Neural progenitor cell (in vitro differentiated cells): ENCODE measurements around the gene CFAP74. TPM values are rescaled to one million over a fixed set of nuclear protein-coding genes. Genes with fewer than 3 reads are reported as not detected.

Experiments
- DNase-seq: peaks from one replicate; pipeline ENCODE4 v3.0.0-alpha.2; 2016; ENCODE audit warnings: low spot score
- H2AFZ ChIP-seq: fragments of 200-600 bp; sonication (generic); replicated peaks from 2 replicates; pipeline ENCODE4 v1.6.1; 2016; ENCODE audit warnings: antibody characterized with exemption
- H3F3A ChIP-seq: fragments of 200-600 bp; sonication (generic); 2 replicates; pipeline ENCODE4 v1.6.1; 2016; ENCODE audit warnings: antibody characterized with exemption, low read depth
- H3K27ac ChIP-seq: fragments of 200-600 bp; sonication (generic); 2 replicates; pipeline ENCODE4 v1.5.1; 2016; ENCODE audit warnings: mild to moderate bottlenecking
- H3K27me3 ChIP-seq: fragments of 200-600 bp; sonication (generic); 2 replicates; pipeline ENCODE4 v1.6.1; 2016; ENCODE audit warnings: mild to moderate bottlenecking, moderate library complexity
- H3K36me3 ChIP-seq: fragments of 200-600 bp; sonication (generic); 2 replicates; pipeline ENCODE4 v1.5.1; 2016
- H3K4me1 ChIP-seq: fragments of 200-600 bp; sonication (generic); 2 replicates; pipeline ENCODE4 v1.6.1; 2016; ENCODE audit warnings: mixed run types
- H3K4me2 ChIP-seq: fragments of 200-600 bp; sonication (generic); 2 replicates; pipeline ENCODE4 v1.6.1; 2016
- H3K4me3 ChIP-seq: fragments of 200-600 bp; sonication (generic); 2 replicates; pipeline ENCODE4 v1.5.1; 2016
- H3K79me2 ChIP-seq: fragments of 200-600 bp; sonication (generic); 2 replicates; pipeline ENCODE4 v1.6.1; 2016; ENCODE audit warnings: low read depth
- H3K9ac ChIP-seq: fragments of 200-600 bp; sonication (generic); 2 replicates; pipeline ENCODE4 v1.6.1; 2016
- H3K9me3 ChIP-seq: fragments of 200-600 bp; sonication (generic); 2 replicates; pipeline ENCODE4 v1.5.1; 2016; ENCODE audit warnings: low read depth
- H4K20me1 ChIP-seq: fragments of 200-600 bp; sonication (generic); 2 replicates; pipeline ENCODE4 v1.6.1; 2016; ENCODE audit warnings: low read depth
- H3K27ac Mint-ChIP-seq: 3 replicates; pipeline ENCODE4 v1.8.0; 2021; ENCODE audit warnings: mixed read lengths
- H3K27me3 Mint-ChIP-seq: 2 replicates; pipeline ENCODE4 v1.8.0; 2022; ENCODE audit warnings: low read depth, mild to moderate bottlenecking, inconsistent platforms, moderate library complexity, mixed read lengths; ENCODE audit not compliant: insufficient read depth
- H3K36me3 Mint-ChIP-seq: 3 replicates; pipeline ENCODE4 v1.8.0; 2021; ENCODE audit warnings: mixed read lengths
- H3K4me1 Mint-ChIP-seq: 3 replicates; pipeline ENCODE4 v1.8.0; 2021; ENCODE audit warnings: mixed read lengths
- H3K4me3 Mint-ChIP-seq: 3 replicates; pipeline ENCODE4 v1.8.0; 2021; ENCODE audit warnings: mild to moderate bottlenecking, moderate library complexity, mixed read lengths
- H3K9me3 Mint-ChIP-seq: 3 replicates; pipeline ENCODE4 v1.8.0; 2020; ENCODE audit warnings: mixed read lengths
- EZH2 ChIP-seq: fragments of 200-600 bp; sonication (generic); IDR thresholded peaks from 2 replicates; pipeline ENCODE4 v1.6.1; 2017; ENCODE audit warnings: antibody characterized with exemption, mild to moderate bottlenecking, moderate library complexity
- EZH2phosphoT487 ChIP-seq: fragments of 200-600 bp; sonication (generic); IDR thresholded peaks from 2 replicates; pipeline ENCODE4 v1.6.1; 2017; ENCODE audit warnings: antibody characterized with exemption
- total RNA-seq: library from RNA; depleted of rRNA; stranded (reverse); fragments of >200 nt; gene quantifications from 2 replicates; pipeline ENCODE4 v1.2.3, GENCODE V29; 2015; ENCODE audit warnings: low replicate concordance
- TF ChIP-seq, protein P1 (sequence below): fragments of 200-600 bp; sonication (generic); IDR thresholded peaks from 2 replicates; pipeline ENCODE4 v1.5.1; 2017; ENCODE audit warnings: antibody characterized with exemption, mild to moderate bottlenecking

The CFAP74 gene
- total RNA-seq, 1 donor from 2014 or later, result not detected

- peaks cover 8% of the 10 kb centered on the region for H3K27me3 Mint-ChIP-seq
- Histone ChIP-seq H3K4me1 (peaks cover 7% of the 10 kb centered on the region), H3K79me2 (no peaks in the 10 kb centered on the region), H3F3A (peaks cover 8% of the 10 kb centered on the region), H3K27me3 (peaks cover 20% of the 10 kb centered on the region), H3K4me2 (no peak overlapping the region), H3K36me3 (no peaks in the 10 kb centered on the region), H3K27ac (no peak overlapping the region), H4K20me1 (no peaks in the 10 kb centered on the region), H3K9me3 (no peaks in the 10 kb centered on the region), H2AFZ (no peak overlapping the region), H3K4me3 (no peak overlapping the region), H3K9ac (no peak overlapping the region)
- no peaks in the 10 kb centered on the region for H3K9me3 Mint-ChIP-seq
- no peaks in the 10 kb centered on the region for H3K36me3 Mint-ChIP-seq
- peaks cover 13% of the 10 kb centered on the region for H3K4me1 Mint-ChIP-seq
- TF ChIP-seq EZH2 (no peak), EZH2phosphoT487 (no peak)
- TF ChIP-seq, protein P1, sequence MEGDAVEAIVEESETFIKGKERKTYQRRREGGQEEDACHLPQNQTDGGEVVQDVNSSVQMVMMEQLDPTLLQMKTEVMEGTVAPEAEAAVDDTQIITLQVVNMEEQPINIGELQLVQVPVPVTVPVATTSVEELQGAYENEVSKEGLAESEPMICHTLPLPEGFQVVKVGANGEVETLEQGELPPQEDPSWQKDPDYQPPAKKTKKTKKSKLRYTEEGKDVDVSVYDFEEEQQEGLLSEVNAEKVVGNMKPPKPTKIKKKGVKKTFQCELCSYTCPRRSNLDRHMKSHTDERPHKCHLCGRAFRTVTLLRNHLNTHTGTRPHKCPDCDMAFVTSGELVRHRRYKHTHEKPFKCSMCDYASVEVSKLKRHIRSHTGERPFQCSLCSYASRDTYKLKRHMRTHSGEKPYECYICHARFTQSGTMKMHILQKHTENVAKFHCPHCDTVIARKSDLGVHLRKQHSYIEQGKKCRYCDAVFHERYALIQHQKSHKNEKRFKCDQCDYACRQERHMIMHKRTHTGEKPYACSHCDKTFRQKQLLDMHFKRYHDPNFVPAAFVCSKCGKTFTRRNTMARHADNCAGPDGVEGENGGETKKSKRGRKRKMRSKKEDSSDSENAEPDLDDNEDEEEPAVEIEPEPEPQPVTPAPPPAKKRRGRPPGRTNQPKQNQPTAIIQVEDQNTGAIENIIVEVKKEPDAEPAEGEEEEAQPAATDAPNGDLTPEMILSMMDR, result no peak
- no peak overlapping the region for H3K27ac Mint-ChIP-seq
- H3K4me3 Mint-ChIP-seq, result peak overlapping the region; percentile 59
- DNase-seq, result no peak
These were observed 86.1 kb downstream of the CFAP74 start for GRCh38 chr1:1917304-1917976.

DNA sequence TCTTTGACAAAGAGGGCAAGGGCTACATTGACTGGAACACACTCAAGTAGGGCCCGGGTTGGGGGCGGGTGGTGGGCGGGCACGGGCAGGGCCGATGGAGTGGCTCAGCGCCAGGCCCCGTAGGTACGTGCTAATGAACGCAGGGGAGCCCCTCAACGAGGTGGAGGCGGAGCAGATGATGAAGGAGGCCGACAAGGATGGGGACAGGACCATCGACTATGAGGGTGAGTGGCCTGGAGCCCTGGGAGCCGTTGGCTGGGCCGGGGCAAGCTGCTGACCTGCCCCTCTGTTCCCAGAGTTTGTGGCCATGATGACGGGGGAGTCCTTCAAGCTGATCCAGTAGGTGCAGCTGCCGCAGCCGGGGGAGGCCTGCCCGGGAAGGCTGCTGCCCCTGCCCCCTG lies 86.7 kb downstream of the CFAP74 start:
- Histone ChIP-seq H3K4me2 (no peak overlapping the region), H3K79me2 (no peaks in the 10 kb centered on the region), H3K36me3 (no peaks in the 10 kb centered on the region), H3K4me1 (peaks cover 7% of the 10 kb centered on the region), H3K9ac (no peak overlapping the region), H3K9me3 (no peaks in the 10 kb centered on the region), H3F3A (peaks cover 8% of the 10 kb centered on the region), H3K27ac (no peak overlapping the region), H3K27me3 (peaks cover 20% of the 10 kb centered on the region), H4K20me1 (no peaks in the 10 kb centered on the region), H3K4me3 (no peak overlapping the region), H2AFZ (no peak overlapping the region)
- Mint-ChIP-seq H3K27me3 (peaks cover 8% of the 10 kb centered on the region), H3K9me3 (no peaks in the 10 kb centered on the region), H3K4me1 (peaks cover 13% of the 10 kb centered on the region), H3K4me3 (no peak overlapping the region), H3K27ac (no peak overlapping the region), H3K36me3 (no peaks in the 10 kb centered on the region)
- DNase-seq, result no peak
- no peak for TF ChIP-seq EZH2phosphoT487
- no peak for TF ChIP-seq EZH2
- TF ChIP-seq, protein P1, result no peak

GRCh38 chr1:1915911-1916840 lies 87.4 kb downstream of the CFAP74 start:
- Mint-ChIP-seq H3K4me3 (no peak overlapping the region), H3K27ac (peak overlapping the region; percentile 68), H3K36me3 (no peaks in the 10 kb centered on the region), H3K27me3 (peaks cover 12% of the 10 kb centered on the region), H3K9me3 (no peaks in the 10 kb centered on the region), H3K4me1 (peaks cover 13% of the 10 kb centered on the region)
- Histone ChIP-seq H2AFZ (no peak overlapping the region), H3K27ac (no peak overlapping the region), H4K20me1 (no peaks in the 10 kb centered on the region), H3K4me3 (no peak overlapping the region), H3K9ac (no peak overlapping the region), H3K27me3 (peaks cover 20% of the 10 kb centered on the region), H3K4me1 (peaks cover 7% of the 10 kb centered on the region), H3F3A (peaks cover 8% of the 10 kb centered on the region), H3K79me2 (no peaks in the 10 kb centered on the region), H3K36me3 (no peaks in the 10 kb centered on the region), H3K4me2 (no peak overlapping the region), H3K9me3 (no peaks in the 10 kb centered on the region)
- no peak for DNase-seq
- TF ChIP-seq EZH2, result no peak
- TF ChIP-seq, protein P1, result no peak
- TF ChIP-seq EZH2phosphoT487, result no peak
